GM10266 (cell line): ENCODE data around the gene MPP2.

Experiments
- DNase-seq: peaks from one replicate; pipeline ENCODE4 v3.0.0; 2012; ENCODE audit errors: extremely low spot score
- CTCF ChIP-seq: IDR thresholded peaks from 2 replicates; pipeline ENCODE4 v1.5.1; 2012; ENCODE audit warnings: mild to moderate bottlenecking, low read depth; ENCODE audit not compliant: control insufficient read depth, insufficient read depth; ENCODE audit errors: missing control alignments

The MPP2 gene

GRCh38 chr17:43857957-43858600 lies 49.3 kb downstream of the MPP2 start:
- no peak for DNase-seq
- TF ChIP-seq CTCF, result no peak

DNA sequence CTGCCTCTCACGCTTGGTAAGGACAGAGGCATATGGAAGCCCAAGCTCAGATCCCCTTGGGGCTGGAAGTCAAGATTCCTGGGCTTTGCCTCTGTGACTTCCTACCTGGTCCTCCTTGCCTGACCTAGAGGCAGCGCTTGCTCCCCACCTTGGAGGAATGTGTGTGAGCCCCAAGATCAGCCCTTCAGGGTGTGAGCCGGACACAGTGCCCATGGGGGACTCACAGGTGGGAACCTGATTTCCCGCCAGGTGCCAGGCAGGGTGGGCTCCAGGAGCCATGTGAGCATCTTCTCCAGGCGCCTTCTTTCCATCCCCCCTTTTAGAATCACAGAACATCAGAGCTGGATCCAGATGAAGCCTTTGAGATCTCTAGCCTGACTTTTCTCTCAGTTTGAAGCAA lies 50.2 kb downstream of the MPP2 start:
- no peak for TF ChIP-seq CTCF
- DNase-seq, result no peak

- DNase-seq, result no peak
- no peak for TF ChIP-seq CTCF
These were observed 51.2 kb downstream of the MPP2 start for GRCh38 chr17:43856141-43856540.

DNA sequence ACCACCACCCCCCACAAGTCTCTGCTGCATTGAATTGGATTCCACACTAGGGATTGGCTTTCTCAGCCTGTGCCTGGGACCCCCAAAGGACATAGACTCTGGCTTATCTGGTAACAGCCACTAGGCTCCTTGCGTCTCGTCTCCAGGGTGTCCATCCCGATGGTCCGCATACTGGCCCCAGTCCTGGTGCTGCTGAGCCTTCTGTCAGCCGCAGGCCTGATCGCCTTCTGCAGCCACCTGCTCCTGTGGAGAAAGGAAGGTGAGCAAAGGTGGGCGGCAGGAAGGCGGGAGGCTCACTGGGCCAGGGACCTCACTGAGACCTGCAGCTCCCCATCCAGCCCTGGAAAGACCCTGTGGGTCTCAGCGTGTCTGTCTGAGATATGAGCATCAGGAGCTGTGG lies 52.3 kb downstream of the MPP2 start:
- no peak for TF ChIP-seq CTCF
- no peak for DNase-seq

DNA sequence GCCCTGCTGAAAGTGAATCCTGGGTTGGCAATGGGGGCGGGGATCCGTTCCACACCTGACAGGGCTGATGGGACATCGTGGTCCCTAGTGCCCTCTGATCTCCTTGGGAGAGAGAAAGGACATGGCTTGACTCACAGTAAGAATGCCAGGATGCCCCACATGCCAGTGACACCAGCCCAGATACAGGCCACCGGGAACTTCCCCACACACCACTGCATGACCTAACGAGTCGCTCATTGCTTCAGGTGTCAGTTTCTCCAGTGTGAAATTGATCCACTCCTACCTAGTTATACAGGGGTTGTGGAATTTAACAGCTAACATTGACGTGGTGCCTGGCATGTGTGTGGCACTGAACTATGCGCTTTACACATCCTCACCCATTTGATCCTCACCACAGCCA lies 52.8 kb downstream of the MPP2 start:
- no peak for DNase-seq
- no peak for TF ChIP-seq CTCF

- TF ChIP-seq CTCF, result no peak
- no peak for DNase-seq
These were observed 53.8 kb downstream of the MPP2 start for GRCh38 chr17:43853546-43853945.

DNA sequence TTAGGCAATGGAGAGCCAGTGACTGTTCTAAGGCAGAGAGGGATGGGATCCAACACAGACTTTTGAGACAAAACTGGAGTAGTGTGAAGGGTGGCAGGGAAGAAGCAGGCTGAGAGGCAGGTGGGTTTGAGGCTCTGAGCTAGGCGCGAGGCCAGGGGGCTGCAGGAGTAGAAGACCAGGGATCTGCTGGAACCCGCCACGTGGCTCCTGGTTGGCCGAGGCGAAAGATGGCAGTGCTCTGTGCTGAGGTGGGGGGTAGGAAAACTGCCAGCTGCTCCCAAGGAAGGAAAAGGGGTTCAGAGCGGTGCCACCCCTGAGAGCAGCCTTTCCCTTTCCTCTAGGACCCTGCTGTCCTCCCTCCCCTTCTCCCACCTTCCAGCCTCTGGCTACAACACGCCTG lies 54.8 kb downstream of the MPP2 start:
- no peak for TF ChIP-seq CTCF
- DNase-seq, result no peak
